Panc1 (cell line): ENCODE results near the gene FLACC1. TPM values are rescaled to one million over a fixed set of nuclear protein-coding genes. Genes with fewer than 3 reads are reported as not detected.

Experiments used
- ATAC-seq: fragments of 200-7000 bp; cut with Tn5 transposase; 2 replicates; pipeline ENCODE4 v1.9.1; 2020; ENCODE audit warnings: mild to moderate bottlenecking, moderate library complexity
- BruUV-seq: library from RNA; stranded (reverse); fragments of 400-500 nt; replicated peaks from 2 replicates; lab custom pipeline; 2021; lab: Mats Ljungman, UMichigan
- CTCF ChIA-PET: fragments of 300-600 bp; sonication (Branson Sonifier 250); formaldehyde crosslinking; loops from one replicate; lab custom pipeline; 2022; ENCODE audit warnings: antibody characterized with exemption; lab: Charles Lee
- POLR2A ChIA-PET: fragments of 300-600 bp; sonication (Branson Sonifier 250); formaldehyde crosslinking; loops from one replicate; lab custom pipeline; 2022; ENCODE audit warnings: antibody characterized with exemption; lab: Charles Lee
- DNase-seq: peaks from one replicate; pipeline ENCODE4 v3.0.0-alpha.2; 2010; ENCODE audit warnings: low read depth, low spot score
- H3K27ac ChIP-seq: 2 replicates; pipeline ENCODE4 v1.5.1; 2011; ENCODE audit warnings: mild to moderate bottlenecking, low read length, inconsistent platforms
- H3K27me3 ChIP-seq: fragments of 200-500 bp; sonication (Bioruptor generic); 2 replicates; pipeline ENCODE4 v1.6.0; 2014; ENCODE audit warnings: low read length, inconsistent platforms; ENCODE audit not compliant: control insufficient read depth, insufficient read depth
- H3K36me3 ChIP-seq: fragments of 200-500 bp; sonication (Bioruptor generic); 2 replicates; pipeline ENCODE4 v1.5.1; 2014; ENCODE audit warnings: inconsistent platforms, mild to moderate bottlenecking, low read length, moderate library complexity; ENCODE audit not compliant: control insufficient read depth, insufficient read depth
- H3K4me1 ChIP-seq: 2 replicates; pipeline ENCODE4 v1.5.1; 2011; ENCODE audit warnings: inconsistent platforms, mild to moderate bottlenecking, low read length, moderate library complexity; ENCODE audit not compliant: control insufficient read depth, insufficient read depth
- H3K4me3 ChIP-seq, 2 experiments: 2 replicates each; pipeline ENCODE4 v1.5.1; 2011 to 2012; ENCODE audit warnings: low read depth in 2 of 2, low read length in 2 of 2, mild to moderate bottlenecking in 2 of 2, inconsistent platforms in 1 of 2, moderate library complexity in 1 of 2
- H3K9me3 ChIP-seq: fragments of 200-500 bp; sonication (Bioruptor generic); 2 replicates; pipeline ENCODE4 v1.5.1; 2014; ENCODE audit warnings: low read depth, mild to moderate bottlenecking, inconsistent platforms, low read length, moderate library complexity; ENCODE audit not compliant: control insufficient read depth, insufficient read depth
- CTCF ChIP-seq: fragments of 450-650 bp; IDR thresholded peaks from 2 replicates; pipeline ENCODE4 v1.5.1; 2017; ENCODE audit warnings: mild to moderate bottlenecking
- POLR2AphosphoS5 ChIP-seq: IDR thresholded peaks from 2 replicates; pipeline ENCODE4 v1.6.1; 2012; ENCODE audit warnings: mild to moderate bottlenecking, low read depth, low read length, moderate library complexity
- REST ChIP-seq, 2 experiments: IDR thresholded peaks; 2 replicates each; pipeline ENCODE4 v1.6.1; 2011 to 2012; ENCODE audit warnings: low read depth in 2 of 2, control low read depth in 1 of 2, low read length in 1 of 2, mild to moderate bottlenecking in 1 of 2, moderate library complexity in 1 of 2; ENCODE audit not compliant: insufficient read depth in 1 of 2
- SIN3A ChIP-seq: IDR thresholded peaks from 2 replicates; pipeline ENCODE4 v1.6.1; 2012; ENCODE audit warnings: low read depth, mild to moderate bottlenecking, low read length, moderate library complexity, borderline replicate concordance; ENCODE audit not compliant: insufficient read depth
- TCF7L2 ChIP-seq: IDR thresholded peaks from 2 replicates; pipeline ENCODE4 v1.6.1; 2011; ENCODE audit warnings: mild to moderate bottlenecking, low read depth, low read length, inconsistent platforms
- in situ Hi-C: cut with HindIII; loops from 2 replicates; pipeline ENCODE4 v1.10.0; 2016; ENCODE audit warnings: low sequenced_read_pairs, low pct_unique_long_range_greater_than_20kb
- intact Hi-C: fragments of 100-400 bp; cut with micrococcal nuclease; formaldehyde crosslinking; loops from one replicate; pipeline ENCODE4 v1.10.0; 2022; ENCODE audit not compliant: unreplicated experiment
- total RNA-seq: library from RNA; stranded (reverse); gene quantifications from one replicate; pipeline ENCODE4 v1.2.1, GENCODE V29; 2021; ENCODE audit not compliant: unreplicated experiment

Gene FLACC1
- total RNA-seq, 1 experiment from 2014 or later: 0.39 TPM

- Histone ChIP-seq H3K4me1 (no peaks in the 10 kb centered on the region), H3K27me3 (no peaks in the 10 kb centered on the region), H3K4me3 (no peak overlapping the region), H3K36me3 (no peaks in the 10 kb centered on the region), H3K9me3 (no peaks in the 10 kb centered on the region), H3K27ac (no peak overlapping the region)
- no peak for TF ChIP-seq REST (IDR thresholded peaks at IDR 0.05; ENCODE audit: insufficient read depth in 1 of 2, low read depth in 2 of 2, low read length in 1 of 2)
- no peak for TF ChIP-seq POLR2AphosphoS5
- TF ChIP-seq TCF7L2: no peak
- no peak for TF ChIP-seq CTCF
- TF ChIP-seq SIN3A: no peak
- in situ Hi-C loops (no loop called here), intact Hi-C loops (loop anchor here (5.0 kb wide), 1 partner anchor 48 kb away; no protein-coding TSS in a partner anchor)
- DNase-seq (no peak), ATAC-seq (no peak)
- BruUV-seq: no TSS peak
- POLR2A ChIA-PET: no interaction called here
- CTCF ChIA-PET: interaction anchor here (0.5 kb wide), 1 partner anchor 106 kb away, joined by 5 read pairs; the partner anchor contains the start of genes STRADB and TRAK2
These were observed 11.4 kb downstream of the FLACC1 start for GRCh38 chr2:201345625-201346213.

- DNase-seq (no peak), ATAC-seq (peak; percentile 76)
- intact Hi-C loops (loop anchor here (5.0 kb wide), 1 partner anchor 48 kb away; no protein-coding TSS in a partner anchor), in situ Hi-C loops (no loop called here)
- Histone ChIP-seq H3K4me1 (no peaks in the 10 kb centered on the region), H3K36me3 (no peaks in the 10 kb centered on the region), H3K27ac (no peak overlapping the region), H3K27me3 (no peaks in the 10 kb centered on the region), H3K9me3 (no peaks in the 10 kb centered on the region; the same call in 1 of the 2 replicates), H3K4me3 (no peak overlapping the region)
- no peak for TF ChIP-seq POLR2AphosphoS5
- no peak for TF ChIP-seq TCF7L2
- no peak for TF ChIP-seq REST (IDR thresholded peaks at IDR 0.05; ENCODE audit: insufficient read depth in 1 of 2, low read depth in 2 of 2, low read length in 1 of 2)
- no peak for TF ChIP-seq SIN3A
- no peak; the same call in 1 of the 2 replicates for TF ChIP-seq CTCF
- CTCF ChIA-PET: no interaction called here
- BruUV-seq: no TSS peak
- POLR2A ChIA-PET: no interaction called here
These were observed 12.3 kb downstream of the FLACC1 start for GRCh38 chr2:201344663-201345366.
